SU-DHL-6 (cell line): Measurements from ENCODE around the gene CLC.
"Not testable (repeated sequence)": the region's sequence is repeated elsewhere in the genome, so short reads cannot be mapped to it uniquely, and the experiment has no call there.

ENCODE experiments used
- H2AFZ ChIP-seq: fragments of 200-600 bp; sonication (generic); 2 replicates; pipeline ENCODE4 v1.6.1; 2014; ENCODE audit warnings: low read depth, mild to moderate bottlenecking, moderate library complexity, mixed read lengths, antibody characterized with exemption, low read length; ENCODE audit not compliant: severe bottlenecking
- H3F3A ChIP-seq: fragments of 200-600 bp; shearing (Covaris generic); 2 replicates; pipeline ENCODE4 v1.6.0; 2016; ENCODE audit warnings: antibody characterized with exemption, mild to moderate bottlenecking; ENCODE audit not compliant: insufficient read depth
- H3K27ac ChIP-seq: fragments of 200-600 bp; sonication (generic); 2 replicates; pipeline ENCODE4 v1.5.1; 2016; ENCODE audit warnings: low read depth, mild to moderate bottlenecking, low read length, moderate library complexity, mixed read lengths
- H3K27me3 ChIP-seq: fragments of 200-600 bp; sonication (generic), shearing (Covaris generic); 2 replicates; pipeline ENCODE4 v1.6.0; 2014; ENCODE audit warnings: mild to moderate bottlenecking, low read length
- H3K36me3 ChIP-seq: fragments of 200-600 bp; sonication (generic); 2 replicates; pipeline ENCODE4 v1.6.1; 2014; ENCODE audit warnings: mild to moderate bottlenecking, low read length, mixed read lengths
- H3K4me2 ChIP-seq: fragments of 300-600, 200-600 bp; shearing (Covaris generic), sonication (generic); 2 replicates; pipeline ENCODE4 v1.6.0; 2014; ENCODE audit warnings: low read length, low read depth, mild to moderate bottlenecking; ENCODE audit not compliant: poor library complexity, severe bottlenecking
- H3K4me3 ChIP-seq: fragments of 200-600 bp; sonication (generic); 2 replicates; pipeline ENCODE4 v1.5.1; 2014; ENCODE audit warnings: antibody characterized with exemption, low read length, mild to moderate bottlenecking, mixed read lengths; ENCODE audit not compliant: insufficient read depth, poor library complexity, severe bottlenecking
- H3K79me2 ChIP-seq: fragments of 200-600 bp; sonication (generic); 2 replicates; pipeline ENCODE4 v1.6.1; 2014; ENCODE audit warnings: mild to moderate bottlenecking, low read length, moderate library complexity; ENCODE audit not compliant: insufficient read depth
- H3K9ac ChIP-seq: fragments of 200-600 bp; sonication (generic); 2 replicates; pipeline ENCODE4 v1.7.0; 2014; ENCODE audit warnings: mild to moderate bottlenecking, low read length
- H3K9me2 ChIP-seq: fragments of 200-600 bp; sonication (generic); replicated peaks from 2 replicates; pipeline ENCODE4 v1.6.1; 2014; ENCODE audit warnings: low read length; ENCODE audit not compliant: insufficient read depth
- H3K9me3 ChIP-seq: fragments of 200-600 bp; sonication (generic); 2 replicates; pipeline ENCODE4 v1.6.1; 2014; ENCODE audit warnings: low read length, mixed read lengths; ENCODE audit not compliant: insufficient read depth
- H4K20me1 ChIP-seq: fragments of 200-600 bp; sonication (generic); 2 replicates; pipeline ENCODE4 v1.6.1; 2014; ENCODE audit warnings: low read depth, mild to moderate bottlenecking, antibody characterized with exemption, low read length, moderate library complexity, mixed read lengths
- CTCF ChIP-seq: fragments of 200-600 bp; sonication (generic); IDR thresholded peaks from one replicate; pipeline ENCODE4 v1.5.1; 2017; ENCODE audit warnings: antibody characterized with exemption, mild to moderate bottlenecking, low read length, moderate library complexity; ENCODE audit not compliant: insufficient read depth, poor library complexity, severe bottlenecking
- EZH2phosphoT487 ChIP-seq: fragments of 200-600 bp; sonication (generic), shearing (Covaris generic); conservative IDR thresholded peaks from 2 replicates; pipeline ENCODE4 v1.6.1; 2018; ENCODE audit warnings: mild to moderate bottlenecking, antibody characterized with exemption, low read length, moderate library complexity, mixed read lengths

CLC gene

GRCh38 chr19:39768334-39768733, 30.5 kb upstream of the CLC start:
- H3F3A ChIP-seq: no peaks in the 10 kb centered on the region
- TF ChIP-seq EZH2phosphoT487 (no peak), CTCF (no peak)
- H4K20me1 ChIP-seq: no peaks in the 10 kb centered on the region
- no peaks in the 10 kb centered on the region for H3K27me3 ChIP-seq
- no peak overlapping the region for H3K4me3 ChIP-seq
- no peak overlapping the region for H3K9ac ChIP-seq
- H2AFZ ChIP-seq: no peak overlapping the region
- no peaks in the 10 kb centered on the region for H3K36me3 ChIP-seq
- no peak overlapping the region for H3K27ac ChIP-seq
- H3K9me3 ChIP-seq: no peaks in the 10 kb centered on the region
- no peak overlapping the region for H3K4me2 ChIP-seq
- H3K79me2 ChIP-seq: no peaks in the 10 kb centered on the region
- H3K9me2 ChIP-seq: no peaks in the 10 kb centered on the region

- no peak overlapping the region for H2AFZ ChIP-seq
- H3K9me2 ChIP-seq: no peaks in the 10 kb centered on the region
- H4K20me1 ChIP-seq: no peaks in the 10 kb centered on the region
- H3K27me3 ChIP-seq: no peaks in the 10 kb centered on the region
- no peak overlapping the region for H3K9ac ChIP-seq
- no peak overlapping the region for H3K4me3 ChIP-seq
- no peaks in the 10 kb centered on the region for H3K9me3 ChIP-seq
- TF ChIP-seq EZH2phosphoT487: no peak
- TF ChIP-seq CTCF: peak; percentile 93
- H3K79me2 ChIP-seq: no peaks in the 10 kb centered on the region
- no peak overlapping the region for H3K27ac ChIP-seq
- H3K36me3 ChIP-seq: no peaks in the 10 kb centered on the region
- H3F3A ChIP-seq: no peaks in the 10 kb centered on the region
- H3K4me2 ChIP-seq: no peak overlapping the region
These were observed 27.6 kb upstream of the CLC start for GRCh38 chr19:39765091-39766076.

GRCh38 chr19:39761851-39762250, 24.0 kb upstream of the CLC start:
- not testable (repeated sequence) for H3K27ac ChIP-seq, H3K4me2 ChIP-seq, H3K9me2 ChIP-seq, H3K9me3 ChIP-seq, H3K79me2 ChIP-seq, H3K9ac ChIP-seq, H3K4me3 ChIP-seq, H3K27me3 ChIP-seq, H2AFZ ChIP-seq, H3K36me3 ChIP-seq, H4K20me1 ChIP-seq, H3F3A ChIP-seq

GRCh38 chr19:39759457-39760184, 21.8 kb upstream of the CLC start:
- no peak for TF ChIP-seq CTCF
- no peak for TF ChIP-seq EZH2phosphoT487
- no peaks in the 10 kb centered on the region for H3K27me3 ChIP-seq
- H3K27ac ChIP-seq: no peak overlapping the region
- no peaks in the 10 kb centered on the region for H3F3A ChIP-seq
- H3K36me3 ChIP-seq: no peaks in the 10 kb centered on the region
- no peak overlapping the region for H2AFZ ChIP-seq
- H3K9ac ChIP-seq: no peak overlapping the region
- no peak overlapping the region for H3K4me2 ChIP-seq
- no peaks in the 10 kb centered on the region for H3K9me2 ChIP-seq
- no peak overlapping the region for H3K4me3 ChIP-seq
- H3K9me3 ChIP-seq: no peaks in the 10 kb centered on the region
- H3K79me2 ChIP-seq: no peaks in the 10 kb centered on the region
- H4K20me1 ChIP-seq: no peaks in the 10 kb centered on the region
